NCI-H69 (cell line): ENCODE measurements around the gene OR2V1.
"Not testable (repeated sequence)": the region's sequence is repeated elsewhere in the genome, so short reads cannot be mapped to it uniquely, and the experiment has no call there.

Source experiments
- DNase-seq: peaks from one replicate; lab custom pipeline; 2025; lab: John Stamatoyannopoulos, UW

OR2V1 gene, protein sequence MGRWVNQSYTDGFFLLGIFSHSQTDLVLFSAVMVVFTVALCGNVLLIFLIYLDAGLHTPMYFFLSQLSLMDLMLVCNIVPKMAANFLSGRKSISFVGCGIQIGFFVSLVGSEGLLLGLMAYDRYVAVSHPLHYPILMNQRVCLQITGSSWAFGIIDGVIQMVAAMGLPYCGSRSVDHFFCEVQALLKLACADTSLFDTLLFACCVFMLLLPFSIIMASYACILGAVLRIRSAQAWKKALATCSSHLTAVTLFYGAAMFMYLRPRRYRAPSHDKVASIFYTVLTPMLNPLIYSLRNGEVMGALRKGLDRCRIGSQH

DNA sequence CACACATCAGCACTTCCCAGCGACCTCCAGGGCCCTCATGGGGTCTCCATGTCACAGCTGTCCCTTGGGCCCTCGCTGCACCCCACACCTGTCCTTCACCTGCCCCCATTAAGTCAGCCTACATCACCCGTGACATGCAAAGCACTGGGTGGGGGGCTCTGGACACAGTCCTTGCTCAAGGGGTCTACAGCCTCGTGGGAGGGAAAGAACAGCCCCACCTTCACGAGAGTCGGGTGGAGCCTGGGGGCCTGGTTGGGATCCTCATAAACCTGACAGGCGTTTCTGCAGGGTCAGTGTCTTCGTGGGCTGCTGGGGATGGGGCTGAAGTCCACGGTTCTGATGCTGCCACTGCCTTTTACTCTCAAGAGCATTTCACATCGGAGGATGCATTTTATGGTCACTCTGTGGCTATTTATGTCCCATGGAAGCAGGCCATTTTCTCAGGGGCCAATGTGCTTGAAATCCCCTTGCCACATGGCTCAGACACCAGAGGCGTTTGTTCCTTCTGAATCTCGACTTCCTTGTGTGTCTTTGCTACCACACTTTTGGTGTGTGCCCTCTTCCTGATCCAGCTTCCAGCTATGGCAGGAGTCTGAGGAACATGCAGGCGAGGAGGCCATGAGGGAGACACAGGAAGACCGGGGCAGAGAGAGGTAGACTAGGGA, at the start of gene OR2V1:
TSS of gene OR2V1 (minus strand) at position 338 of the 665 bp plus-strand sequence. CDS start 5,865 bp downstream, outside the sequence.
- no peak for DNase-seq

DNA sequence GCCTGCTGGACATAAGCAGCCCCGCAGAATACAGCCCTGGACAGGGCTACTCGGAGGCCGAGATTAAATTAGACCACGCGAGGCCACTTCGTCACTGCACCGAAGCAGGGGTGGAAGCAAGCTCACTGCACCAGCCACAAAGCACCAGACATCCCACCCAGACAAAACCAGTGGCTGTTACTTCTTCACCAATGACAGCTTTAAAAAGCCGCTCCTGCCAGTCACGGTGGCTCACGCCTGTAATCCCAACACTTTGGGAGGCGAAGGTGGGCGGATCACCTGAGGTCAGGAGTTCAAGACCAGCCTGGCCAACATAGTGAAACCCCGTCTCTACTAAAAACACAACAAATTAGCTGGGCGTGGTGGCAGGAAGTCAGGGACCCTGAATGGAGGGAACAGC, 46.6 kb upstream of the OR2V1 start:
- not testable (repeated sequence) for DNase-seq

DNA sequence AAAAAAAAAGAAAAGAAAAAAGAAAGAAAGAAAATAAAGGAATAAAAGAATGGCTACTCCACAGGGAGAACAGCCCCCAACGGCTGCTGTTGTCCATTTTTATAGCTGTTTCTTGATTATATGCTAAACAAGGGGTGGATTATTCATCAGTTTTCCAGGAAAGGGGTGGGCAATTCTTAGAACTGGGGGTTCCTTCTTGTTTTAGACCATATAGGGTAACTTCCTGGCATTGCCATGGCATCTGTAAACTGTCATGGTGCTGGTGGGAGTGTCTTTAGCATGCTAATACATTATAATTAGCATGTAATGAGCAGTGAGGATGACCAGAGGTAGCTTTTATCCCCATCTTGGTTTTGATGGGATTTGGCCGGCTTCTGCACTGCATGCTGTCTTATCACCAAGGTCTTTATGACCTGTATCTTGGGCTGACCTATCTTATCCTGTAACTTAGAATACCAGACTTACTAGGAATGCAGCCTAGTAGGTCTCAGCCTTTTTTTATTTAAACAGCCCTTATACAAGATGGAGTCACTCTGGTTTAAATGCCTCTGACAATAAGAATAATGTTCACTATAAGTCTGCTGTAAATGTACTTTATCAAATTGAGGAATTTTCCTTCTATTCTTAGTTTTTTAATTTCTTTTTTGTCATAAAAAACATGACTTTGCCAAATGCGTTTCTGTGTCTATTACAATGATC, 45.4 kb upstream of the OR2V1 start:
- DNase-seq, result no peak

DNA sequence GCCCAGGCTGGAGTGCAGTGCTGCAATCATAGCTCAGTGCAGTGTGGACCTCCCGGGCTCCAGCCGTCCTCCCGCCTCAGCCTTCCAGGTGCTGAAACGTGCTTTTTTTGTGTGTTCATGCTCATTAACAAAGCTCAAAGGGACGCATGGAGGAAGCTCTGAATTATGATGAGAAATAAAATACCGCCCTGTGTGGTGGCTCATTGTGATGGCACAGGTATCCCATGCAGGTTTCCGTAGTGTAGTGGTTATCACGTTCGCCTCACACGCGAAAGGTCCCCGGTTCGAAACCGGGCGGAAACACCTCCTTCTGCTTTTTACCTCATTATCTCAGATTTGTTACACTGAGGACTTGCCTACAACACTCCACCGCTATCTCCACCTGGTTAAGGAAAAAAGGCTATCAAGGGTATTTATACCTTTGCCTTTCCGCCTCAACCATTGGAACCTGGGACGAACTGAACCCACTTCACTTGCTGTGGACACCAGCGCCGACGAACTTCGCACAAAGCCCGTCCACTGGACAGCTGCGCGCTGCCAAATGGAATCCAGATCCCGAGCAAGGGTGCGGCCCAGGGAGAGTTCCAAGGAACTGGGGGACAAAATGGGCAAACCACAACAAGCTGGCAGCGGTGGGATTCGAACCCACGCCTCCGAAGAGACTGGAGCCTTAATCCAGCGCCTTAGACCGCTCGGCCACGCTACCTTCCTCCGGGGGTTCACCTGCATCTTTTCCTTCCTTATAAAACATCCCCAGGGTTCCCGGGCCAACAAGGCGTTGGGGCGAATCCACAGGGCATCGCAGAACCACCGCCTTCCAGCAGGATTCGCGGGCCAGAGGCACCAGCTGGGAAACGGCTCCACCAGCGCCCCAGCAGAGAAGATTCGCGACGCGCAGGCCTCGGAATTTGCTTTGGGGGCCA, 42.7 kb upstream of the OR2V1 start:
- DNase-seq, result no peak

DNA sequence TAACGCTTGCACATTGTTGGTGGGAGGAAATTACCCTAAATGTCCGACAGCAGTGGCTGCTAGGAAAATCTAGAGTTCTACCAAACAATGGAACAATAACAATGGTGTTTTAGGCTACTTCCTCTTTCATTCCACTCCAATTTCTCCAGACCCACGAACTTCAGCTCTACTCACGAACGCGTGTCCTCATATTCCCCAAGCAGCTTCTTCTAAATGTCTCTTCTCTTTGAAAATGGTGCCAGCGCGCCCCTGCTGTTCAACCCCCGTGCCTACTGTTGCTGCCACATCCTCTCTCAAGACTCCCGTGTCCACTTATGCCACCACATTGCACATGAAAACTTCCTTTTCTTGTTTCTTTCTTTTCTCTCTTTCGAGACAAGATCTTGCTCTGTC, 42.1 kb upstream of the OR2V1 start:
- DNase-seq, result no peak

DNA sequence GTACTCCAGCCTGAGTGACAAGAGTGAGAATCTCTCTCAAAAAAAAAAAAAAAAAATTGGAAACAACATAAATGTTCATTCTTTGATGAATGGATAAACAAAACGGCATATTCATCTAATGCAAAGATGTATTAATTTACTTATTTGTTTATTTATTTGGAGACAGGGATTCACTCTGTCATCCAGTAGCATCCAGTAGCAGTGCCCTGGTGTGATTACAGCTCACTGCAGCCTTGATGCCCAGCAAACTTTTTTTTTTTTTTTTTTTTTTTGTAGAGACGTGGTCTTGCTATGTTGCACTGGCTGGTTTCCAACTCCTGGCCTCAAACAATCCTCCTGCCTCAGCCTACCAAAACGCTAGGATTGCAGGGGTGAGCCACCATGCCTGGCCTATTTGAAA, 40.8 kb upstream of the OR2V1 start:
- DNase-seq, result peak; percentile 36

DNA sequence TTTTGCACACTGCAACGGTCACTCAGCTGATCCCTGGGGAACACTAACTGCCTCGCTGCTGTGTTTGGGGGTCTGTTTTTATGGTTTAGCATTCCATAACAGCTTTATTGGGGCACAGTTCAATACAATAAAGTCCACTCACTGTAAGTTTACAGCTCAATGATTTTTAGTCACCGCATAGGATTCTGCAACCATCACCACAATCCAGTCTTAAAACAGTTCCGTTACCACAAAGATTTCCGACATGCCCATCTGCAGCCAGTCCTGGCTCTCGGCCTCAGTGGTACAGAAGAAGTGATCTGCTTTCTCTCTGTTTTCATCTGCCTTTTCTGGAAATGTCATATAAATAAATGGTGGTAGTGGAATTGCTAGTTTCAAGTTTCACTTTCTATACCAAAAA, 40.0 kb upstream of the OR2V1 start:
- DNase-seq, result no peak

DNA sequence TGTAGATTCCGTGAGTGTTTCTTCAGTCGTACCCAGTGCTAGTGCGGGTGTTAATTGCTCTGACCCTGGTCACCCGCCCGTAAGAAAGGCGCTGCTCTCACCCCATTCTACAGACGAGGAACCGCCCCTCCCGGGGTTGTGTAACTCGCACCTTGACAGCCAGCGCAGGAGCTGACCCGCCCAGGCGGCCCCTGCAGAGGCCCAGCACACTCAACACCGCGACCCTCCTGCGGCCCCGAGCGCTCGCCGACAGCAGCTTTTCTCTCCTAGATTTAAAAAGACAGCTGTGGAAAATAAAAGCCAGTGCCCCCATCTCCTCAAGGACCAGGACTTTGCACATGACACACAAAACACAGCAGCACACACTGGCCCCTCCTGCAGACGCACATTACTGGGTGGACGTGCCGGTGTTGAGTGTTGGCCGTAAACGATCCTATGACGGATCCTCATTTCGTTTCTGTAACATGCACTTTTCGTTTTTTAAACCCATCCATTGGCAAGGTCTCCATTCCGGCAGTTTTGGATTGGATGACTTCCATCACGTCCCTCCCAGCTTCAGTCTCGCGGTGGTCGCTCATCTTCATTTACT, 39.4 kb upstream of the OR2V1 start:
- DNase-seq, result peak; percentile 54

DNA sequence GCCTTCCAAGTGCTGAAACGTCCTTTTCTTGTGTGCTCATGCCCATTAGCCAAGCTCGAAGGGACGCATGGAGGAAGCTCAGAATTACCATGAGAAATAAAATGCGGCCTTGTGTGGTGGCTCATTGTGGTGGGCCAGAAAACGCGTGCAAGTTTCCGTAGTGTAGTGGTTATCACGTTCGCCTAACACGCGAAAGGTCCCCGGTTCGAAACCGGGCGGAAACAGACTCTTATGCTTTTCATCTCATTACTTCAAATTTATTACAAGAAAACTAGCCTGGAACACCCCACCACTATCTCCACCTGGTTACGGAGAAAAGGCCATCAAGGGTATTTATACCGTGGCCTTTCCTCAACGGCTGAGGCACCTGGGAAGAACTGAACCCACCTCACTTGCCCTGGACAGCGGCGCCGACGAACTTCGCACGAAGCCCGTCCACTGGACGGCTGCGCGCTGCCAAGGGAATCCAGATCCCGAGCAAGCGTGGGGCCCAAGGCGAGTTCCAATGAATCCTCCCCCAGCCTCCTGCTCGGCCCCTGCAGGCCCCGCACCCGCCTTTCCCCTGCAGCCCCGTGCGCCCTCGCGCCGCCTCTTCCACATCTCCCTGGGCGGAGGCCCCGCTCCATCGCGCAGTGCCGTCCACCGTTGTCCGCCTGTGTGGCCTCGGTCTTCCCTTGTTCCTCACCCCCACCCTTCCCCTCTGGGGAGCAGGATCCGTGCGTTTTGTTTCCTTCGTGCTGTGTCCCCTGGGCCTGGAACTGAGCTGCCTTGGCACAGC, 38.7 kb upstream of the OR2V1 start:
- peak; percentile 93 for DNase-seq

DNA sequence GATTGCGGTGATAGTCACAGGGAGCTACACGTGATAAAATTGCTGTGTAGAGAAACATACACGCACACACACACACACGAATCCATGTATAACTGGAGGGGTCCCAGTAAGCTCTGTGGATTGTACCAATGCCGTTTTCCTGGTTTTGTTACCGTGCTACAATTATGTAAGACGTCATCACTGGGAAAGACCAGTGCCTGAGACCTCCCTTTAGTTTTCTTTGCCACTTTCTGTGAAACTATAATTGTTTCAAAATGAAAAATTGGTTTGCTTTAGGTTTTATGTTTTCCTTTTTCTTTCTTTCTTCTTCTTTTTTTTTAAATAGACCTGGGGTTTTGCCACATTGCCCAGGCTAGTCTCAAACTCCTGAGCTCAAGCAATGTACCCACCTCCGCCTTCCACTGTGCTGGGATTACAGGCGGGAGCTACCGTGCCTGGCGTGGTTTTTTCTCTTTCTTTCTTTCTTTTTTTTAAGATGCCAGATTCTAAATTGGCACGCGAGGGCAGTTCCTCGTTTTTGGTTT, 37.7 kb upstream of the OR2V1 start:
- DNase-seq, result peak; percentile 82

DNA sequence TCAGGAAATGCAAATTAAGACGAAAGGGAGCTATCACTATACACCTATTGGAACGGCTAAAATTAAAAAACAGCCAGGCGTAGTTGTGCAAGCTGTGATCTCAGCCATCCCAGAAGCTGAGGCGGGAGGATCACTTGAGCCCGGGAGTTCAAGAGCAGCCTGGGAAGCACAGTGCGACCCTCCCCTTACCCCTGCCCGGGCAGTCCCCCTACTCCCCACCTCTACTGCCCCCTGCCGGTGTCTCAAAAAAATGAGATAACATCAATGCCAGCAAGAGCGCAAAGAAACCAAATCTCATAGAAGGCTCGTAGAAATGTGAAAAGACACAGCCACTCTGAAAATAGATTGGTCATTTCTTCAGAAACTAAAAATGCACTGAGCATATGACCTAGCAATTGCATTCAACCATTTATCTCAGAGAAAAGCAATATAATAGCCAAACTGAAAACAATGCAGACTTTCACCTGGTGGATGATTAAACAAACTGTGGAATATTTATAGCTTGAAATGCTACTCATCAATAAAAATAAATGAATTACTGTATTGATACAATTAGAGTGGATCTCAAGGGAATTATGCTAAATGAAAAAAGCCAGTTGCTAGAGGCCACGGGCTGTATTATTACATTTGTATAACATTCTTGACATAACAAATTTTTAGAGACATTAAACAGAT, 37.0 kb upstream of the OR2V1 start:
- peak; percentile 84 for DNase-seq

DNA sequence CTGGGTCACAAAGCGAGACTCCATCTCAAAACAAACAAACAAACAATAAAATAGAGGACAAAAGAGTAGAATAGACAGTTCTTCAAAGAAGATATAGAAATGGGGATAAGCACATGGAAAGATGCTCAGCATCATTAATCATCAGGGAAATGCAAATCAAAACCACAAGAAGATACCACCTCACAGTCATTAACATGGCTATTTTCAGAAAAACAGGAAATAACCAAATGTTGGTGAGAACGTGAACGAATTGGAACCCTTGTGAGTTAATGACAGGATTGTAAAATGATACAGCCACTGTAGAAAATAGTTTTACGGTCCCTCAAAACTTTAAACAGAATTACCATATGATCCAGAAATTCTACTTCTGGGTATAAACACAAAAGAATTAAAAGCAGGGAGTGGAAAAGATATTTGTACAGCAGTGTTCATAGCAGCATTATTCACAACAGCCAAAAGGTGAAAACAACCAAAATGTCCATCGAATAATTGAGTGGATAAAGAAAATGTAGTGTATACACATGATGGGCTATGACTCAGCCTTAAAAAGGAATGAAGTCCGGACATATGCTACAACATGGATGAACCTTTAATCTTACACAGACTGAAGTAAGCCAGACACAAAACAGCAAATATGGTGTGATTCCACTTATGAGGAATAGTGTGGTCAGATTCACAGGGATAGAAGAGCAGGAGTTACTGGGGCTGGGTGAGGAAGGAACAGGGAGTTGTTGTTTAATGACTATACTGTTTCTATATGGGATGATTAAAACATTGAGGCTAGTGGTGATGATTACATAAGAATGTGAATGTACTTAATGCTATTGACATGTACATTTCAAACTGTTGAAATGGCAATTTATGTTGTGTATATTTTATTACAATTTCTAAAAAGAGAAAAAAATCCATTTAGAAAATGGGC, 36.1 kb upstream of the OR2V1 start:
- no peak for DNase-seq

DNA sequence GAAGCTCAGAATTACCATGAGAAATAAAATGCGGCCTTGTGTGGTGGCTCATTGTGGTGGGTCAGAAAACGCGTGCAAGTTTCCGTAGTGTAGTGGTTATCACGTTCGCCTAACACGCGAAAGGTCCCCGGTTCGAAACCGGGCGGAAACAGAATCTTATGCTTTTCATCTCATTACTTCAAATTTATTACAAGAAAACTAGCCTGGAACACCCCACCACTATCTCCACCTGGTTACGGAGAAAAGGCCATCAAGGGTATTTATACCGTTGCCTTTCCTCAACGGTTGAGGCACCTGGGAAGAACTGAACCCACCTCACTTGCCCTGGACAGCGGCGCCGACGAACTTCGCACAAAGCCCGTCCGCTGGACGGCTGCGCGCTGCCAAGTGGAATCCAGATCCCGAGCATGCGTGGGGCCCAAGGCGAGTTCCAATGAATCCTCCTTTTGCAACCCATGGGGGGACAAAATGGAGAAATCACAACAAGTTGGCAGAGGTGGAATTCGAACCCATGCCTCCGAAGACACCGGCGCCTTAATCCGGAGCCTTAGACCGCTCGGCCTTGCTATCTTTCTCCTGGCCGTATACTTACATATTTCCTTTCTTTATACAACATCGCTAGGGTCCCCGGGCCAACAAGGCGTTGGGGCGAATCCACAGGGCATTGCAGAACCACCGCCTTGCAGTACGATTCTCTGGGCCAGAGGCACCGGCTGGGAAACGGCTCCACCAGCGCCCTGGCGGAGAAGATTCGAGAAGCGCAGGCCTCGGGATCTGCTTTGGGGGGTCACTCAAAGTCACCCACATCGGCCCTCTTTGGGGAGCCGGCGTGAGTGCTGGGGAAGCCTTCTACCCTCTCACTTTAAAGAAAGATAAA, 33.3 kb upstream of the OR2V1 start:
- peak; percentile 73 for DNase-seq

DNA sequence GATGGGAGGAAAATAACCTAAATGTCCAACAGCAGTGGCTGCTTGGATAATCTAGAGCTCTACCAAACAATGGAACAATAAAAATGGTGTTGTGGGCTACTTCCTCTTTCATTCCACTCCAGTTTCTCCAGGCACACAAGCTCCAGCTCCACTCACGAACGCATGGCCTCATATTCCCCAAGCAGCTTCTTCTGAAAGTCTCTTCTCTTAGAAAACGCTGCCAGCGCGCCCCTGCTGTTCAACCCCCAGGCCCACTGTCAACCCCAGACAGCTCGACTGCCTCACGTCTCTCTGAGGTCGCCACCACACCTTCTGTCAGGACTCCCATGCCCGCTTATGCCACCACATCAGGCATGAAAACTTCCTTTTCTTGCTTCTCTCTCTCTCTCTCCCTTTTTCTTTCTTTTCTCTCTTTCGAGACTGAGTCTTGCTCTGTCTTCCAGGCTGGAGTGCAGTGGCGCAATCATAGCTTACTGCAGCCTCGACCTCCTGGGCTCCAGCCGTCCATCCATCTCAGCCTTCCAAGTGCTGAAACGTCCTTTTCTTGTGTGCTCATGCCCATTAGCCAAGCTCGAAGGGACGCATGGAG, 32.6 kb upstream of the OR2V1 start:
- no peak for DNase-seq

DNA sequence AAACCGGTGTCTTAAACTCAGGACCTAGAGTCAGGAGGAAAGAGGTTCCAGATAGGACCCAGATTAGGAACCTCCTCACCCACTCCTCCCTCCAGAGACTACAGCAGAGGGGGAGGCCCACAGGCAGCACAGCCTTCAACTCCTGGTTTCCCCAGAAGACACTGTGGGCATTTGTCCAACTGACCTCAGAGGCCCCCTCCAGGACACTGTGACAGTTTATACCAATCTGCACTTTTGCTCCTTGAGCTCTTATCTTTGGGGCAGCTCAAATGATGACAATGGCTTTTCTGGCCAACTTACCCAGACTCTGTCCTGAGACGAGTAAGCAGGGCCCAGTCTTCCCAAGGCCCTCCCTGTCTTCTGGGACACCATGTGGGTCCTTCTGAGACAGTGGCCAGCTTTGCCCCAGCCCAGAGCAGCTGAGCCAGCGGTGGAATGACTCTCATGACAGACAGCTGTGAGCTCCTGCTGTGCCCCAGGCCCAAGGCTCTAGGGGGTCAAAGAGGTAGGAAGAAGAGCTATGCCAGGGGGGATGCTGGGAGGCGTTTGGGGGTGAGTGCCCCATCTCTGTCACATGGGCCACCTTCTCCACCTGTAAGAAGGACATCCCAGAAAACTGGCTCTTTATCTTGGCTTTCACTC, 30.7 kb upstream of the OR2V1 start:
- DNase-seq, result peak; percentile 50

DNA sequence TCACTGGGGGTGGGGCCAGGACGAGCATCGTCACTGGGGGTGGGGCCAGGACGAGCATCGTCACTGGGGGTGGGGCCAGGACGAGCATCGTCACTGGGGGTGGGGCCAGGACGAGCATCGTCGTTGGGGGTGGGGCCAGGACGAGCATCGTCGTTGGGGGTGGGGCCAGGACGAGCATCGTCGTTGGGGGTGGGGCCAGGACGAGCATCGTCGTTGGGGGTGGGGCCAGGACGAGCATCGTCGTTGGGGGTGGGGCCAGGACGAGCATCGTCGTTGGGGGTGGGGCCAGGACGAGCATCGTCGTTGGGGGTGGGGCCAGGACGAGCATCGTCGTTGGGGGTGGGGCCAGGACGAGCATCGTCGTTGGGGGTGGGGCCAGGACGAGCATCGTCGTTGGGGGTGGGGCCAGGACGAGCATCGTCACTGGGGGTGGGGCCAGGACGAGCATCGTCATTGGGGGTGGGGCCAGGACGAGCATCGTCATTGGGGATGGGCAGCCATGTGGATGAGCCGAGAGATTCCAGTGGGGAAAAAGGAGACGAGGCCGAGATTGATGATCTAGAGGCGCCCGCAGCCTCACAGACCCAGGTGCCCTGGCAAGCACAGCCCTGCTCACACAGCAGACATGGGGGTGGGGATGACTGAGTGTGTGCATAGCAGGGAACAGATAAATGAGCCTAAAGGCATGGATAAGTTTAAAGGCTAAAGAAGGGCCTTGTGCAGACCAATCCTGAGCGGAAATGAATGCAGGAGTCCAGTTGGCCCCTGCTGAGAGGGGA, 30.0 kb upstream of the OR2V1 start:
- peak; percentile 78 for DNase-seq
